Transverse colon (tissue), 4 donors: Measurements from ENCODE around the gene RIN3. TPM values are rescaled to one million over a fixed set of nuclear protein-coding genes. Genes with fewer than 3 reads are reported as not detected.

ENCODE experiments used
- DNase-seq: peaks from one replicate; pipeline ENCODE4 v3.0.0-alpha.2; 2019
- H3K27ac ChIP-seq, 4 donors: fragments of 200-600 bp; sonication (generic); 2 replicates each; pipeline ENCODE4 v1.5.1; 2016 to 2018; ENCODE audit warnings: inconsistent platforms in 4 of 4
- H3K27me3 ChIP-seq: fragments of 200-600 bp; sonication (generic); 2 replicates; pipeline ENCODE4 v1.5.1; 2017; ENCODE audit warnings: inconsistent platforms
- H3K36me3 ChIP-seq, 4 donors: fragments of 200-600 bp; sonication (generic); 2 replicates each; pipeline ENCODE4 v1.5.1; 2017 to 2019; ENCODE audit warnings: inconsistent platforms in 4 of 4
- H3K4me1 ChIP-seq, 4 donors: fragments of 200-600 bp; sonication (generic); 2 replicates each; pipeline ENCODE4 v1.5.1; 2017 to 2020; ENCODE audit warnings: inconsistent platforms in 4 of 4
- H3K4me3 ChIP-seq, 4 donors: fragments of 200-600 bp; sonication (generic); 1 replicate in 1 of 4; 2 replicates in 3 of 4; pipeline versions ENCODE4 v1.5.1 to v1.6.1; 2017 to 2019; ENCODE audit warnings: inconsistent platforms in 4 of 4
- H3K9me3 ChIP-seq, 2 donors: fragments of 200-600 bp; sonication (generic); 2 replicates each; pipeline ENCODE4 v1.5.1; 2017 to 2019; ENCODE audit warnings: inconsistent platforms in 2 of 2
- EP300 ChIP-seq: sonication (generic); formaldehyde crosslinking; IDR thresholded peaks from one replicate; pipeline ENCODE4 v1.6.1; 2017; ENCODE audit warnings: antibody characterized with exemption, low read depth
- POLR2A ChIP-seq: fragments of 450-650 bp; IDR thresholded peaks from one replicate; pipeline ENCODE4 v1.6.1; 2016; ENCODE audit warnings: antibody characterized with exemption, mild to moderate bottlenecking, moderate library complexity
- POLR2AphosphoS5 ChIP-seq, 3 donors: sonication (generic); formaldehyde crosslinking; IDR thresholded peaks; one replicate each; pipeline ENCODE4 v1.6.1; 2016; ENCODE audit warnings: antibody characterized with exemption in 3 of 3
- WGBS, 2 donors: methylation state at CpG; one replicate each; pipeline ENCODE4 v1.1.5; 2018; ENCODE audit warnings: low coverage in 1 of 2; 5-methylcytosine and 5-hydroxymethylcytosine counted together
- in situ Hi-C, 4 donors: fragments of 200-750 bp; cut with MboI; loops; one replicate each; pipeline versions ENCODE4 v1.15.0 to v1.15.1; 2017; ENCODE audit warnings: low sequenced_read_pairs in 3 of 4, low pct_ligation_motif_present in 1 of 4, low pct_unique_long_range_greater_than_20kb in 1 of 4
- intact Hi-C: fragments of 100-400 bp; cut with DNase I; formaldehyde crosslinking; loops from one replicate; pipeline ENCODE4 v1.15.1; 2023; ENCODE audit warnings: low total_unique reads
- total RNA-seq, 4 donors: library from RNA; depleted of rRNA; stranded (reverse); fragments of >200 nt; gene quantifications; one replicate each; pipeline ENCODE4 v1.1.0, GENCODE V29; 2016
- TF ChIP-seq, protein P1 (sequence below), 5 experiments: fragments of 200-600 bp in 3 of 5; fragments of 450-650 bp in 2 of 5; sonication (generic) in 3 of 5; IDR thresholded peaks; 1 replicate in 2 of 5; 2 replicates in 3 of 5; pipeline ENCODE4 v1.5.1; 2016 to 2017; ENCODE audit warnings: antibody characterized with exemption in 5 of 5, inconsistent platforms in 3 of 5, mild to moderate bottlenecking in 2 of 5, moderate library complexity in 1 of 5

Gene RIN3
- total RNA-seq, 4 donors from 2014 or later = 16.2 to 24.3 (median 20.7) TPM

DNA sequence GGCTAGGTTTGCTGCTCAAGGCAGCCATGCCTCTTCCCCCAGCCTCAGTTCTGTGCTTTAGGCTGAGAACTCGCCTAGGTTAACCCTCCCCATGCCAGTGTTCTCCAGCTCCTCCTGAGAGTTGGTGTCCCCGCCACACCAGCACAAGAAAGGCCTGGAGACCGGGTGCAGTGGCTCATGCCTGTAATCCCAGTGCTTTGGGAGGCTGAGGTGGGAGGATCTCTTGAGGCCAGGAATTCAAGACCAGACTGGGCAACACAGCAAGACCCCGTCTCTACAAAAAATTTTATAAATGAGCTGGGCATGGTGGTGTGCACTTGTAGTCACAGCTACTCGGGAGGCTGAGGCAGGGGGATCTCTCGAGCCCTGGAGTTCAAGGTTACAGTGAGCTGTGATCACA, 10.2 kb downstream of the RIN3 start:
- intact Hi-C loops = no loop called here
- peaks cover 5 to 45% (median 15%) of the 10 kb centered on the region in 4 donors for H3K4me1 ChIP-seq

DNA sequence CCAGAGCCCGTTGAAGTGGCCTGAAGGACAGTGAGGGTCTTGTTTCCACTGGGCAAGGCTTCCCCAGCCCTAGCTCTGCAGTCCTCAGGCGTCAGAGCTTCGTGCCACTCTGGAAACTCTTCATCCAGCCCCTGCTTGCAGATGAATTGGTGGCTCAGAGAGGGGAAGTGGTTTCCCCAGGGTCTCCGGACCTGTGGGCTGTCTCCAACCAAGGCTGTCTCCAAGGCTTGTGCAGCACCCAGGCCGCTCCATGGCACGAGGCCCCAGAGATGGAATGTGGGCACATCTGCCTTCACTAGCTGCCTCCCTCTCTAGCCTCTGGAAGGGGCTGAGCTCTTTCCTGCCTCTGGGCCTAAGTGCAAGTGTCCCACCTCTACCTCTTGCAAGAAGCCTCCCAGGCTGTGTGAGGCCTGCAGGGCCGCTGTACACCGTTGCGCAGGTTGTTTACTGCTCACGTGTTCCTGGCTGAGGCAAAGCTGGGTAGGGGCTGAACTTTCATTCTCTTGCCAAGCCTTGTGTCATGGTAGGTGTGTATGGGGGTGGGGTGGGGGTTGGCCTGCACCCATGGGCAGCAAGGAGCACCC, 11.1 kb downstream of the RIN3 start:
- DNase-seq = no peak
- intact Hi-C loops = no loop called here
- Histone ChIP-seq H3K27me3 (no peaks in the 10 kb centered on the region), H3K4me1 (peaks cover 5 to 35% (median 19%) of the 10 kb centered on the region in 4 donors), H3K36me3 (no peaks in the 10 kb centered on the region), H3K4me3 (no peak overlapping the region), H3K27ac (peak overlapping the region; percentile 8 to 67 (median 56)), H3K9me3 (no peaks in the 10 kb centered on the region)
- WGBS, 2 donors = 62% methylated on average over 10 of the region's 10 CpGs; no CpG with 5 or more reads in 1 of the 2 donors
- in situ Hi-C loops = no loop called here
- no peak for TF ChIP-seq POLR2A
- TF ChIP-seq POLR2AphosphoS5 (IDR thresholded peaks at IDR 0.05) = no peak
- TF ChIP-seq, protein P1, sequence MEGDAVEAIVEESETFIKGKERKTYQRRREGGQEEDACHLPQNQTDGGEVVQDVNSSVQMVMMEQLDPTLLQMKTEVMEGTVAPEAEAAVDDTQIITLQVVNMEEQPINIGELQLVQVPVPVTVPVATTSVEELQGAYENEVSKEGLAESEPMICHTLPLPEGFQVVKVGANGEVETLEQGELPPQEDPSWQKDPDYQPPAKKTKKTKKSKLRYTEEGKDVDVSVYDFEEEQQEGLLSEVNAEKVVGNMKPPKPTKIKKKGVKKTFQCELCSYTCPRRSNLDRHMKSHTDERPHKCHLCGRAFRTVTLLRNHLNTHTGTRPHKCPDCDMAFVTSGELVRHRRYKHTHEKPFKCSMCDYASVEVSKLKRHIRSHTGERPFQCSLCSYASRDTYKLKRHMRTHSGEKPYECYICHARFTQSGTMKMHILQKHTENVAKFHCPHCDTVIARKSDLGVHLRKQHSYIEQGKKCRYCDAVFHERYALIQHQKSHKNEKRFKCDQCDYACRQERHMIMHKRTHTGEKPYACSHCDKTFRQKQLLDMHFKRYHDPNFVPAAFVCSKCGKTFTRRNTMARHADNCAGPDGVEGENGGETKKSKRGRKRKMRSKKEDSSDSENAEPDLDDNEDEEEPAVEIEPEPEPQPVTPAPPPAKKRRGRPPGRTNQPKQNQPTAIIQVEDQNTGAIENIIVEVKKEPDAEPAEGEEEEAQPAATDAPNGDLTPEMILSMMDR (IDR thresholded peaks at IDR 0.05) = no peak
- no peak for TF ChIP-seq EP300

More for the DNA sequence above, 10.2 kb downstream of the RIN3 start:
- H3K27ac ChIP-seq = peak overlapping the region in 3 of 4 donors; percentile 19 to 67 (median 63)
- H3K4me3 ChIP-seq = no peak overlapping the region
- H3K36me3 ChIP-seq = no peaks in the 10 kb centered on the region
- WGBS, 2 donors = 70 to 88% methylated on average over 2 to 6 of the region's 6 CpGs
- no peak for DNase-seq
- H3K9me3 ChIP-seq = no peaks in the 10 kb centered on the region
- TF ChIP-seq EP300 = no peak
- no peak for TF ChIP-seq POLR2A
- no peak for TF ChIP-seq POLR2AphosphoS5 (IDR thresholded peaks at IDR 0.05)
- TF ChIP-seq, protein P1 (IDR thresholded peaks at IDR 0.05) = no peak
- in situ Hi-C loops = no loop called here
- no peaks in the 10 kb centered on the region for H3K27me3 ChIP-seq

DNA sequence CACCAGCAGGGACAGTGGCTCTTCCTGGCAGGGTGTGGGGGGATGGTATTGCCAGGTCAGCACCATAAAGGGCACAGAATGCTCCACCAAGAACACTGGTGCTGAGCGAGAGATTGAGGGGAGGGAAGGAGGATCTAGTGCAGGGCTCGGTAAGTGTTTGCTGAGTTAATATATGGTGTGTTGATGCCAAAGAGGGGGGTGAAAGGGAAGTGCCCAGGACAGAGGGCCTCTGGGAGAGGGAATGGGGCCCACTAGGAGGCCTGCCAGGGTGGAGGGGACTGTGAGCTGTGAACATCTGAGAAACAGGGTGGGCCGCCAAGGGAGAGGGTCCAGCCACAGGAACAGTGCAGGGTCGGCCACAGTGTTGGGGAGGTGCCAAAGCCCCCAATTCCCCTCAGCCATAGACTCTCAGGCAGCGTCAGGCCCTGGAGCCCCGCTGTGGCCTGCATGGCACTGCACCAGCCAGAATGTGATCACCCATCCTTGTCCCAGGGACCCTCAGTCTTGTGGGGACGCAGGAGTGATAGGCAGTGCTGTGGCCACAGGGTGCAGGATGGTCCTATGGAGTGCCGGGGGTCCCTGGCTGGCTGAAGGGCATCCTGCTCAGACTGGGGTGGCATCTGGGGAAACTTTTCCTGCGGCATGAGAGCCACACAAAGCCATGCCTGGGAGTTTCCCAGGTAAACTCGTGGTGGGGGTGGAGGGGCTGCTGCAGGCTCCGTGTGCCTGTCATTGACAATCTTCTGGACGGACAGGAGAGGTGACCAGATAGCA, 11.9 kb downstream of the RIN3 start:
- Histone ChIP-seq H3K27me3 (no peaks in the 10 kb centered on the region), H3K9me3 (no peaks in the 10 kb centered on the region), H3K4me1 (peaks cover 9 to 34% (median 22%) of the 10 kb centered on the region in 4 donors), H3K36me3 (no peaks in the 10 kb centered on the region), H3K4me3 (no peak overlapping the region), H3K27ac (peak overlapping the region; percentile 8 to 67 (median 56))
- no peak for DNase-seq
- in situ Hi-C loops (no loop called here), intact Hi-C loops (no loop called here)
- TF ChIP-seq POLR2A = no peak
- TF ChIP-seq, protein P1 (IDR thresholded peaks at IDR 0.05) = no peak
- TF ChIP-seq POLR2AphosphoS5 (IDR thresholded peaks at IDR 0.05) = no peak
- TF ChIP-seq EP300 = no peak
- WGBS, 2 donors = 86 to 100% methylated on average over 1 to 11 of the region's 12 CpGs

DNA sequence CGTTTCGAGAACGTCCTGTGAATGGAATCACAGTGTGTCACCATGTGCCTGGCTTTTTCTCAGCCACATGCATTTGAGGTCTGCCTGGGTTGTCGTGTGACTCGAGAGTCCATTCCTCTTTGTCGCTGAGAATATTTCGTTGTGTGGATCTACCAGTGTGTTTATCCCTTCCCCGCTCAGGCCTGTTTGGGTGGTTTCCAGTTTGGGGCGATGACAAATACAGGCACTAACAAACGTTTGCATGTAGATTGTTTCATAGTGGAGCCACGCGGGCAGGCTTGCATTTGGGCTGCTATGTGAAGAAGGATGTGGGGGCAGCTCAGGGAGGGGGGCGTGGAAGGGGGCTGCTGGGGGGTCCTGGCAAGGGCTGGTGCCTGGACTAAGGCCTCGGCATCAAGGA, 14.1 kb downstream of the RIN3 start:
- in situ Hi-C loops = no loop called here
- intact Hi-C loops = no loop called here
- peak overlapping the region in 3 of 4 donors; percentile 7 to 60 (median 8) for H3K27ac ChIP-seq

More for the DNA sequence above, 14.1 kb downstream of the RIN3 start:
- no peak overlapping the region for H3K4me3 ChIP-seq
- H3K9me3 ChIP-seq = no peaks in the 10 kb centered on the region
- no peak for DNase-seq
- 74 to 80% methylated on average over 3 to 14 of the region's 14 CpGs for WGBS, 2 donors
- no peaks in the 10 kb centered on the region for H3K36me3 ChIP-seq
- H3K4me1 ChIP-seq = peaks cover 16 to 49% (median 33%) of the 10 kb centered on the region in 4 donors
- H3K27me3 ChIP-seq = no peaks in the 10 kb centered on the region
- no peak for TF ChIP-seq EP300
- TF ChIP-seq, protein P1 (IDR thresholded peaks at IDR 0.05) = no peak
- TF ChIP-seq POLR2A = no peak
- no peak for TF ChIP-seq POLR2AphosphoS5 (IDR thresholded peaks at IDR 0.05)
